SK-MEL-5 (cell line): Measurements from ENCODE around the gene DFFB. TPM values are rescaled to one million over a fixed set of nuclear protein-coding genes. Genes with fewer than 3 reads are reported as not detected.

Experiments used
- DNase-seq: peaks from one replicate; pipeline ENCODE4 v3.0.0-alpha.2; 2016; ENCODE audit warnings: low read depth, low spot score
- in situ Hi-C: cut with HindIII; loops from 2 replicates; pipeline ENCODE4 v1.10.0; 2016; ENCODE audit warnings: low sequenced_read_pairs, high pct_unique_total_duplicates, low pct_unique_long_range_greater_than_20kb
- total RNA-seq: library from RNA; depleted of rRNA; stranded (reverse); fragments of >200 nt; shearing (Covaris generic); gene quantifications from 2 replicates; pipeline ENCODE4 v1.2.3, GENCODE V29; 2014

Gene DFFB
- total RNA-seq, 1 experiment from 2014 or later, result 10.0 TPM

- no peak for DNase-seq
- in situ Hi-C loops, result no loop called here
These were observed 32.6 kb upstream of the DFFB start for GRCh38 chr1:3824650-3825049.

- DNase-seq, result no peak
- in situ Hi-C loops, result no loop called here
These were observed 31.9 kb upstream of the DFFB start for GRCh38 chr1:3825356-3825755.

GRCh38 chr1:3827813-3828307, 29.4 kb upstream of the DFFB start:
- peak; percentile 13 for DNase-seq
- in situ Hi-C loops, result no loop called here

GRCh38 chr1:3828391-3828790, 28.9 kb upstream of the DFFB start:
- DNase-seq, result no peak
- in situ Hi-C loops, result no loop called here

GRCh38 chr1:3831689-3832088, 25.6 kb upstream of the DFFB start:
- DNase-seq, result no peak

GRCh38 chr1:3834701-3835100, 22.6 kb upstream of the DFFB start:
- in situ Hi-C loops, result no loop called here
- DNase-seq, result no peak

More at GRCh38 chr1:3831689-3832088, 25.6 kb upstream of the DFFB start:
- in situ Hi-C loops, result no loop called here

GRCh38 chr1:3836421-3836820, 20.9 kb upstream of the DFFB start:
- DNase-seq, result no peak
- in situ Hi-C loops, result no loop called here

- no peak for DNase-seq
- in situ Hi-C loops, result no loop called here
These were observed 20.1 kb upstream of the DFFB start for GRCh38 chr1:3837200-3837599.

- DNase-seq, result no peak
- in situ Hi-C loops, result no loop called here
These were observed 19.6 kb upstream of the DFFB start for GRCh38 chr1:3837685-3838084.

- in situ Hi-C loops, result no loop called here
- no peak for DNase-seq
These were observed 18.5 kb upstream of the DFFB start for GRCh38 chr1:3838788-3839187.

GRCh38 chr1:3841491-3841890, 15.8 kb upstream of the DFFB start:
- in situ Hi-C loops, result no loop called here
- DNase-seq, result no peak

GRCh38 chr1:3842912-3843311, 14.4 kb upstream of the DFFB start:
- in situ Hi-C loops, result no loop called here
- DNase-seq, result no peak

GRCh38 chr1:3846541-3846940, 10.7 kb upstream of the DFFB start:
- in situ Hi-C loops, result no loop called here
- DNase-seq, result no peak

GRCh38 chr1:3847081-3847480, 10.2 kb upstream of the DFFB start:
- in situ Hi-C loops, result no loop called here
- DNase-seq, result no peak

GRCh38 chr1:3850857-3851256, 6.4 kb upstream of the DFFB start:
- DNase-seq, result no peak

GRCh38 chr1:3851292-3851691, 6.0 kb upstream of the DFFB start:
- in situ Hi-C loops, result no loop called here
- no peak for DNase-seq

More at GRCh38 chr1:3850857-3851256, 6.4 kb upstream of the DFFB start:
- in situ Hi-C loops, result no loop called here

GRCh38 chr1:3852091-3852490, 5.2 kb upstream of the DFFB start:
- in situ Hi-C loops, result no loop called here

GRCh38 chr1:3852711-3853485, 4.4 kb upstream of the DFFB start:
- in situ Hi-C loops, result no loop called here
- no peak for DNase-seq

More at GRCh38 chr1:3852091-3852490, 5.2 kb upstream of the DFFB start:
- no peak for DNase-seq

- no peak for DNase-seq
- in situ Hi-C loops, result no loop called here
These were observed 484 bp downstream of the DFFB start for GRCh38 chr1:3857791-3858129.
